NCI-H1105 treated with DMSO at 0.1 percent for 48 hours (cell line): ENCODE results near the gene PRKAG1.

Experiments
- DNase-seq: peaks from one replicate; lab custom pipeline; 2025; lab: John Stamatoyannopoulos, UW

Gene PRKAG1

GRCh38 chr12:48981757-48982157 is 36.8 kb downstream of the PRKAG1 start:
- DNase-seq, result no peak

GRCh38 chr12:48980953-48981756 is 37.4 kb downstream of the PRKAG1 start:
- no peak for DNase-seq

DNA sequence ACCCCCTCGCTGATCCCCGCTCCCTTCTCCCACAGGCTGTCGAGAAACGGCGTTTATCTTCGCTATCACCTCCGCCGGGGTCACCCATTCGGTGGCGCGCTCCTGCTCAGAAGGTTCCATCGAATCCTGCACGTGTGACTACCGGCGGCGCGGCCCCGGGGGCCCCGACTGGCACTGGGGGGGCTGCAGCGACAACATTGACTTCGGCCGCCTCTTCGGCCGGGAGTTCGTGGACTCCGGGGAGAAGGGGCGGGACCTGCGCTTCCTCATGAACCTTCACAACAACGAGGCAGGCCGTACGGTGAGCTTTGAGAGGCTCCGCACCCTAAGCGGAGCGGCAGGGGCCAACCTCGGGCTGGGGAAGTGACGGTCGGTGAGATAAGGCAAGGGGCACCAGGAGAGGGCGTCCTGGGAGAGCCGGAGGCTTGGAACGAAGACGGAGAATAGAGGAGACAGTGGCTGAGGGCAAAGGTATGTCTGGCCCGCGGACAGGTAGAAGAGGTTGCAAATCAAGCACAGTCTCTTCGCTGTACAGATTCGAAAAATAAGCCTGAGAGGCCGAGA is 38.1 kb downstream of the PRKAG1 start:
- no peak for DNase-seq

DNA sequence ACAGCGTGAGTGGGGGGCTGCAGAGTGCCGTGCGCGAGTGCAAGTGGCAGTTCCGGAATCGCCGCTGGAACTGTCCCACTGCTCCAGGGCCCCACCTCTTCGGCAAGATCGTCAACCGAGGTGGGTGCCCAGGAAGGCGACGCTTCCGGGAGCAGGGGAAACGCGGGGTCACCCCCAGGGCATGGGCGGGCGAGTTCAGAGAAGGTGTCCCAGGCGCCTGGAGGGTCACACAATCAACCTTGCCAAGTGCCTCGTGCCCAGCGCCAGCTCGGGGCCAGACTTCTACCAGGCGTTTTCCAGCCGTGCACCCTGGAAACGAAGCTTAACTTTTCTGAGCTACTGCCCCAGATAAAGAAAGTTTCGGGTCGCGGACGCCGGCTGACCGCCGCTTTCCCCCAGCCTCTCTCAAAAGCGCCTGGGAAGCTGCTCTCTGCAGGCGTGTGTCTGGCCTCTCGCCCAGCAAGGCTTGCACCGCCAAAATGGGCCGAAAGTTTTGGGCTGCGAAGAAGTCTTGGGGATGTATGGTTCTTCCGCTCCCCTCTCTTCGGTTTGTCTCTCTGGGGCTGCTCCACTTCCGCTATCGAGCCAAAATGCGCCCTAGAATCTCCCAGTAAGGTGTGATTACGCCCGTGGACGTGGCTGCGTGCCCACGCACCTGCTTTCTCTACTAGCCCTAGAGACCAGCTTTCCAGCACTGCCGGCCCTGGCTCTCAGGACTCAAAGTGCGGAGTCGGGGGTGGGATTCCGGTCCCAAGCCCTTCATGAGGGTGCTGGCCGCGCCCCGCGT is 38.8 kb downstream of the PRKAG1 start:
- DNase-seq, result no peak

DNA sequence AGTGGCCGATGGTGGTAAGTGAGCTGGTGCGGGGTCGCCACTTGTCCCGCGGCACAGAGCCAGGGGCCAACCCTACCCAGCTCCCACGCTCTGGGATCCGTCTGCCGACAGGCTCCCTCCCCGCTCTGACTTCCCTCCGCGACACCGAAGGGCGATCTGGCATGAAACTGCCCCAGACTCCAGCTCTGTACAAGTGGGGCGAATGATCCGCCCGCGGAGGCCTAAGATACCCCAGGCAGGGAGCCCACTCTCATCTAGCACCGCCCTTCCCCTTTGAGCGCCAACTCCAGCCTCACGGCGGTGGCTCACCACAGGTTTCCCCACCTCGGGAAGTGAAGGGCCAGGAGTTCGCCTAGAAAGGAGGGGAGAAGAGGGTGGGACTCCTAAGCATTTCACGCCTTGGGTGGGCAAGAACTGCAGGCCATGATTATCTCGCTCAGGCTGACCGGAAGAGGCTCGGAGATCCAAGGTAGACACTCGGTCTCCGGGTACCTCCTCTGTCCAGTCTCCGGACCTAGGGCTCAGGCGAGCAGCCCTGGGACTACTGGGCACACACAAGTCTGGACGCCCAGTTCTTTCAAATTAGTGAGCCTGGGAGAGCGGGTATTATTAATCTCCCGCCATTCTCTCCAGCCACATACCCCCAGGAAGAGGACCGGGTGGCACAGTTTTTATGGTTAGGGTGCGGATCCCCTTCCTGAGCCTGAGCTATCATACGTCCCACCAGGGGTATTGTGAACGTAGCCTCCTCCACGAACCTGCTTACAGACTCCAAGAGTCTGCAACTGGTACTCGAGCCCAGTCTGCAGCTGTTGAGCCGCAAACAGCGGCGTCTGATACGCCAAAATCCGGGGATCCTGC is 39.6 kb downstream of the PRKAG1 start:
- DNase-seq, result no peak

DNA sequence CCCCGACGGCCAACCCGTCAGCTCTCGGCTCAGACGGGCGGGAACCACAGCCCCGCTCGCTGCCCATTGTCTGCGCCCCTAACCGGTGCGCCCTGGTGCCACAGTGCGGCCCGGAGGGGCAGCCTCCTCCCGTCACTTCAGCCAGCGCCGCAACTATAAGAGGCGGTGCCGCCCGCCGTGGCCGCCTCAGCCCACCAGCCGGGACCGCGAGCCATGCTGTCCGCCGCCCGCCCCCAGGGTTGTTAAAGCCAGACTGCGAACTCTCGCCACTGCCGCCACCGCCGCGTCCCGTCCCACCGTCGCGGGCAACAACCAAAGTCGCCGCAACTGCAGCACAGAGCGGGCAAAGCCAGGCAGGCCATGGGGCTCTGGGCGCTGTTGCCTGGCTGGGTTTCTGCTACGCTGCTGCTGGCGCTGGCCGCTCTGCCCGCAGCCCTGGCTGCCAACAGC is 40.3 kb downstream of the PRKAG1 start, which contains the start of gene WNT1:
Gene WNT1 (plus strand): TSS at position 32 of the 450 bp plus-strand sequence. CDS start 329 bp downstream, at position 361.
- no peak for DNase-seq

- no peak for DNase-seq
These were observed 41.0 kb downstream of the PRKAG1 start for GRCh38 chr12:48977290-48978281.

- no peak for DNase-seq
These were observed 44.5 kb downstream of the PRKAG1 start for GRCh38 chr12:48973941-48974673.

DNA sequence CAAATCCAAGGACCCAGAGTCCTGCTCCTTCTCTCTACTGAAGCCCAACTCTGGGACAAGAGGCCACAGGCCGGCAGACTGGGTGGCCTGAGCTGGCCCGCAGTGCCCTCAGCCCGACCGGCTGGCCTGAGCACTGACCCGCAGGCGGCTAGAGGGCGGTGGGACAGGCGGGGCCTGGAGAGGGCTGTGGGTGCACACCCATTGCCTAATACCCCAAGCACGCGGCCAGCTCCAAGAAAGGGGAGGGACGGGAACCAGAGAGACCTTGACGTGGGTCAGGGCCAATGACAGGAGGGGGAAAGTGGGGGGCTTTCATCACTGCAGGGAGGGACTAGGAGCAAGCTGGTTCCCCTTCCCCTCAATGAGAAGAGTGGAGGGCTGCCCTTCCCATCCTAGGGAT is 45.0 kb downstream of the PRKAG1 start:
- DNase-seq, result no peak

DNA sequence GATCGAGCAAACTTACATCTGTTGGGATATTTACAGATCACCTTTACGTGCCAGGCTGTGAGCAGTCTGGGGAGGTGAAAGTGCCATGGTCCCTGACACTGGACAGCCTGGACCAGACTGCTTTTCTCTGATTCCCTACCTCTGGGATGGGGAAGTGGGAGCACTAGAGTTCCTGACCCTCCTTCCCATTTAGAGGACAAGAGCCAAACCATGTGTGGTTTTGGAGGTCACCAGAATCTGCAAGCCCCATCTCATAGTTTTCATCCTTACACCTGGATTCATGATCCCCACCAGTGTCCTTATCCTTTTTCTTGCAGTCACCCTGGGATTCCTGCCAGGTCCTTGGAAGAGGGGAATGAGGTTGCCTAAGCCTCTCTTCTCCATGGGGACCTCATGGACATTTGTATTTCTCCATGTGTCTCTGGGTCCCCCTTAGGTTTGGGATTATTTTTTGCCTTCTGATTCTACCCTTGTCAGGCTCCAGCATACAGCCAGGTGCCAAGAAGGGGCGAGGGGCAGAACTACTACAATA is 45.6 kb downstream of the PRKAG1 start:
- no peak for DNase-seq

GRCh38 chr12:48972213-48972951 is 46.2 kb downstream of the PRKAG1 start:
- DNase-seq, result no peak

DNA sequence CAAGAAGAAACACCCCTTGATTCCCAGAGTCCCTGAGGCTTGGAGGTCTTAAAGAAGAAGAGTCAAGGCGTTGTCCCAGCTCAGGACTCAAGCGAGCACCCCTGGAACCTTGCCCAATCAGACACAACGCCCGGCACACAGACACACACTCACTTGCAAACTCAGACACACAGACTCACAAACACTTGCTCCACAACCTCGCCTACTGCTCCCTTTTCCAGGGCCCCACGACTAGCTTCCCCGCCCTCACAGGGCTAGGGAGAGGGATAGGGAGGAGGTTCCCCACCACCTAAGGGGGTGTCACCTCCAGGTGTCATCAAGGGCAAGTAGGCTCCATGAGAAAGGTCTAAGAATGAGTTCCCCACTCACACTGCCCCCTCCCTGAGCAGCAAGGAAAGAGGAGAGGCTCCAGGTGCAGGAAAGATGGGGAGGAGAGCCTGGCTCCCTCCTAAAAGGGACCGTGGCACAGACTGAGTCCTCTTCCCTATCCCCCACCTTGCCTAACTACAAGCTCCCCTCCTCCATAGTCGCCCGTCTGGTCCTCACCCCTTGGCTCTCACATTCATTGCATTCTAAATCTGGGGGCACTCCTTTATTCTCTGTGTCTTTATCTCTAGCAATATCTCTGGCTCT is 47.8 kb downstream of the PRKAG1 start:
- DNase-seq, result no peak

- DNase-seq, result no peak
These were observed 48.5 kb downstream of the PRKAG1 start for GRCh38 chr12:48969833-48970701.

- DNase-seq, result no peak
These were observed 49.3 kb downstream of the PRKAG1 start for GRCh38 chr12:48969160-48969771.

GRCh38 chr12:48968467-48968866 is 50.1 kb downstream of the PRKAG1 start:
- no peak for DNase-seq

DNA sequence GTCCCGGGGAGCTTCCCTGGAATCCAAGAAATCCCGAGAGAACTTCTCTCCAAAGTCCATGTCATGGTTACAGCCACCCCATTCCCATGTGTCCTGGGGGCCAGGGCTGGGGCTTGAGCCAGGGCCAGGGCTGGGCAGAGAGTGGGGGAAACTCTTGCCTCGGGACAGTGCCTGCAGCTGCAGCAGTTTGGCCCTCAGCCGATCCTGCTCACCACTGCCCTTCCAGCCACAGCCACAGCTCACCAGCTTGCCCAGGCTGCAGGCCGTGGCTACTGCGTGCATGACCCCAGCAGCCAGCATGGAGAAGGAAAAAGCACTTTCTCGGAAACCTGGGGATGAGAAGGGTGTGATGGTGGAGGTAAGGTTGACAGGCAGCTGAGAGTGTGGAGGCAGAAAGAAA is 50.6 kb downstream of the PRKAG1 start:
- DNase-seq, result no peak
